HK-2 (cell line): ENCODE data around the gene FKBP2.
A peak's percentile ranks its signal among the peaks of the same experiment; 100 is the strongest.

Experiments
- DNase-seq: peaks from one replicate; pipeline ENCODE4 v3.0.0-alpha.2; 2018; ENCODE audit not compliant: unreplicated experiment

The FKBP2 gene

GRCh38 chr11:64264371-64264852 lies 23.5 kb downstream of the FKBP2 start:
- no peak for DNase-seq

- DNase-seq = no peak
Observed at GRCh38 chr11:64265176-64266160, 24.6 kb downstream of the FKBP2 start.

GRCh38 chr11:64266339-64266738 lies 25.4 kb downstream of the FKBP2 start:
- DNase-seq = no peak

GRCh38 chr11:64267207-64267945 lies 26.5 kb downstream of the FKBP2 start:
- DNase-seq = no peak

- peak; percentile 20 for DNase-seq
Observed at GRCh38 chr11:64268025-64268892, 27.4 kb downstream of the FKBP2 start.

GRCh38 chr11:64268893-64269539 lies 28.1 kb downstream of the FKBP2 start:
- peak; percentile 55 for DNase-seq

GRCh38 chr11:64269540-64270220 lies 28.8 kb downstream of the FKBP2 start:
- DNase-seq = peak; percentile 93

- no peak for DNase-seq
Observed at GRCh38 chr11:64275031-64275800, 34.3 kb downstream of the FKBP2 start.

GRCh38 chr11:64275841-64276240 lies 34.9 kb downstream of the FKBP2 start:
- no peak for DNase-seq

GRCh38 chr11:64276653-64277431 lies 35.9 kb downstream of the FKBP2 start:
- DNase-seq = no peak

GRCh38 chr11:64278576-64279190 lies 37.8 kb downstream of the FKBP2 start:
- no peak for DNase-seq

GRCh38 chr11:64281957-64282770 lies 41.3 kb downstream of the FKBP2 start:
- DNase-seq = no peak

GRCh38 chr11:64283092-64283491 lies 42.2 kb downstream of the FKBP2 start:
- DNase-seq = no peak

- DNase-seq = peak; percentile 89
Observed at GRCh38 chr11:64284048-64284961, 43.4 kb downstream of the FKBP2 start, which contains the start of gene BAD. TSS of gene BAD (minus strand) at chr11:64284665. CDS start at chr11:64284368, 297 bp downstream.

GRCh38 chr11:64284962-64285884 lies 44.3 kb downstream of the FKBP2 start, which contains the start of gene GPR137:
TSS of gene GPR137 (plus strand) at chr11:64285848. CDS start at chr11:64286525, 677 bp downstream.
- peak; percentile 75 for DNase-seq
